Duodenal mucosa (tissue), 2 donors: ENCODE measurements around the gene PTPRG.
"Not testable (repeated sequence)": the region's sequence is repeated elsewhere in the genome, so short reads cannot be mapped to it uniquely, and the experiment has no call there.

ENCODE experiments used
- H3K27ac ChIP-seq: one replicate; pipeline ENCODE4 v1.7.0; 2013; ENCODE audit warnings: low read depth, low read length
- H3K27me3 ChIP-seq, 2 donors: one replicate each; pipeline ENCODE4 v1.7.0; 2013; ENCODE audit warnings: low read length in 2 of 2, control low read depth in 1 of 2; ENCODE audit not compliant: insufficient read depth in 2 of 2, control insufficient read depth in 1 of 2
- H3K36me3 ChIP-seq, 2 donors: one replicate each; pipeline ENCODE4 v1.7.0; 2013; ENCODE audit warnings: low read length in 2 of 2, control low read depth in 1 of 2; ENCODE audit not compliant: insufficient read depth in 2 of 2, control insufficient read depth in 1 of 2
- H3K4me1 ChIP-seq, 2 donors: one replicate each; pipeline ENCODE4 v1.7.0; 2013; ENCODE audit warnings: low read length in 2 of 2, control low read depth in 1 of 2; ENCODE audit not compliant: insufficient read depth in 2 of 2, control insufficient read depth in 1 of 2
- H3K4me3 ChIP-seq, 2 donors: one replicate each; pipeline ENCODE4 v1.7.0; 2013; ENCODE audit warnings: low read length in 2 of 2, low read depth in 1 of 2
- H3K9ac ChIP-seq, 2 donors: one replicate each; pipeline ENCODE4 v1.7.0; 2013; ENCODE audit warnings: low read length in 2 of 2, low read depth in 1 of 2
- H3K9me3 ChIP-seq, 2 donors: one replicate each; pipeline ENCODE4 v1.7.0; 2013; ENCODE audit warnings: low read length in 2 of 2, control low read depth in 1 of 2; ENCODE audit not compliant: control insufficient read depth in 1 of 2

Gene PTPRG

GRCh38 chr3:61688307-61688984 is 127.1 kb downstream of the PTPRG start:
- no peaks in the 10 kb centered on the region for H3K9me3 ChIP-seq
- no peak overlapping the region for H3K9ac ChIP-seq
- H3K4me3 ChIP-seq, result no peak overlapping the region
- no peaks in the 10 kb centered on the region for H3K27me3 ChIP-seq
- peaks cover 9 to 18% of the 10 kb centered on the region in 2 donors for H3K4me1 ChIP-seq
- no peaks in the 10 kb centered on the region for H3K36me3 ChIP-seq
- no peak overlapping the region for H3K27ac ChIP-seq

GRCh38 chr3:61690016-61690415 is 128.6 kb downstream of the PTPRG start:
- Histone ChIP-seq H3K9ac (no peak overlapping the region), H3K27me3 (no peaks in the 10 kb centered on the region), H3K36me3 (no peaks in the 10 kb centered on the region), H3K9me3 (no peaks in the 10 kb centered on the region), H3K4me3 (no peak overlapping the region), H3K4me1 (peaks cover 9 to 18% of the 10 kb centered on the region in 2 donors), H3K27ac (no peak overlapping the region)

- Histone ChIP-seq H3K27me3 (no peaks in the 10 kb centered on the region), H3K4me1 (peaks cover 4 to 6% of the 10 kb centered on the region in 2 donors), H3K9ac (no peak overlapping the region), H3K36me3 (no peaks in the 10 kb centered on the region), H3K27ac (no peak overlapping the region), H3K4me3 (no peak overlapping the region), H3K9me3 (no peaks in the 10 kb centered on the region)
Measured at GRCh38 chr3:61691466-61691865, 130.1 kb downstream of the PTPRG start.

- H3K27ac ChIP-seq, result no peak overlapping the region
- no peak overlapping the region for H3K4me3 ChIP-seq
- no peaks in the 10 kb centered on the region for H3K9me3 ChIP-seq
- H3K27me3 ChIP-seq, result no peaks in the 10 kb centered on the region
- H3K9ac ChIP-seq, result no peak overlapping the region
- H3K36me3 ChIP-seq, result no peaks in the 10 kb centered on the region
- H3K4me1 ChIP-seq, result no peaks in the 10 kb centered on the region
Measured at GRCh38 chr3:61697301-61697700, 135.9 kb downstream of the PTPRG start.

- not testable (repeated sequence) for H3K27ac ChIP-seq, H3K4me3 ChIP-seq, H3K9me3 ChIP-seq, H3K4me1 ChIP-seq, H3K36me3 ChIP-seq, H3K9ac ChIP-seq, H3K27me3 ChIP-seq
Measured at GRCh38 chr3:61698278-61699072, 137.1 kb downstream of the PTPRG start.

GRCh38 chr3:61699622-61700021 is 138.3 kb downstream of the PTPRG start:
- Histone ChIP-seq H3K36me3 (no peaks in the 10 kb centered on the region), H3K27me3 (no peaks in the 10 kb centered on the region), H3K4me1 (no peaks in the 10 kb centered on the region), H3K27ac (no peak overlapping the region), H3K4me3 (no peak overlapping the region), H3K9ac (no peak overlapping the region), H3K9me3 (no peaks in the 10 kb centered on the region)

- Histone ChIP-seq H3K9me3 (no peaks in the 10 kb centered on the region), H3K27ac (no peak overlapping the region), H3K9ac (no peak overlapping the region), H3K27me3 (no peaks in the 10 kb centered on the region), H3K36me3 (no peaks in the 10 kb centered on the region), H3K4me3 (no peak overlapping the region), H3K4me1 (no peaks in the 10 kb centered on the region)
Measured at GRCh38 chr3:61701011-61701410, 139.6 kb downstream of the PTPRG start.

- peaks cover 0 to 4% of the 10 kb centered on the region in 2 donors for H3K4me1 ChIP-seq
- H3K4me3 ChIP-seq, result no peak overlapping the region
- H3K9ac ChIP-seq, result no peak overlapping the region
- no peaks in the 10 kb centered on the region for H3K9me3 ChIP-seq
- H3K36me3 ChIP-seq, result no peaks in the 10 kb centered on the region
- no peak overlapping the region for H3K27ac ChIP-seq
- no peaks in the 10 kb centered on the region for H3K27me3 ChIP-seq
Measured at GRCh38 chr3:61702453-61702852, 141.1 kb downstream of the PTPRG start.

GRCh38 chr3:61704807-61705206 is 143.4 kb downstream of the PTPRG start:
- Histone ChIP-seq H3K4me1 (peaks cover 0 to 4% of the 10 kb centered on the region in 2 donors), H3K9ac (no peak overlapping the region), H3K27me3 (no peaks in the 10 kb centered on the region), H3K4me3 (no peak overlapping the region), H3K36me3 (no peaks in the 10 kb centered on the region), H3K9me3 (no peaks in the 10 kb centered on the region), H3K27ac (no peak overlapping the region)

- Histone ChIP-seq H3K27me3 (no peaks in the 10 kb centered on the region), H3K27ac (no peak overlapping the region), H3K4me1 (peaks cover 0 to 4% of the 10 kb centered on the region in 2 donors), H3K9me3 (peaks cover 0 to 2% of the 10 kb centered on the region in 2 donors), H3K36me3 (no peaks in the 10 kb centered on the region), H3K4me3 (no peak overlapping the region), H3K9ac (no peak overlapping the region)
Measured at GRCh38 chr3:61707492-61707891, 146.1 kb downstream of the PTPRG start.
